ENCODE data around the gene UVSSA.
A peak's percentile ranks its signal among the peaks of the same experiment; 100 is the strongest.

UVSSA gene

GRCh38 chr4:1316537-1317168, 30.4 kb upstream of the UVSSA start:
- peaks cover 69% of the 10 kb centered on the region for H3K36me3 ChIP-seq
- no peak overlapping the region for H3K27ac ChIP-seq
- no peaks in the 10 kb centered on the region for H3K27me3 ChIP-seq (ENCODE audit: insufficient read depth, low read depth, severe bottlenecking)
- no peak overlapping the region for H3K4me3 ChIP-seq (ENCODE audit: low read depth, low read length)
- no peak for TF ChIP-seq CTCF (IDR thresholded peaks at IDR 0.05; ENCODE audit: low read depth, low read length)
- DNase-seq, result no peak
- H3K9me3 ChIP-seq (ENCODE audit: severe bottlenecking), result no peaks in the 10 kb centered on the region

GRCh38 chr4:1317177-1318045, 29.6 kb upstream of the UVSSA start:
- DNase-seq, result no peak
- Histone ChIP-seq H3K36me3 (peaks cover 70% of the 10 kb centered on the region), H3K27ac (no peak overlapping the region), H3K27me3 (ENCODE audit: insufficient read depth, low read depth, severe bottlenecking) (no peaks in the 10 kb centered on the region), H3K9me3 (ENCODE audit: severe bottlenecking) (no peaks in the 10 kb centered on the region), H3K4me3 (ENCODE audit: low read depth, low read length) (no peak overlapping the region)
- no peak for TF ChIP-seq CTCF (IDR thresholded peaks at IDR 0.05; ENCODE audit: low read depth, low read length)

GRCh38 chr4:1318046-1318375, 29.0 kb upstream of the UVSSA start:
- TF ChIP-seq CTCF (IDR thresholded peaks at IDR 0.05; ENCODE audit: low read depth, low read length), result no peak
- Histone ChIP-seq H3K4me3 (ENCODE audit: low read depth, low read length) (no peak overlapping the region), H3K27me3 (ENCODE audit: insufficient read depth, low read depth, severe bottlenecking) (no peaks in the 10 kb centered on the region), H3K36me3 (peaks cover 67% of the 10 kb centered on the region), H3K27ac (no peak overlapping the region), H3K9me3 (ENCODE audit: severe bottlenecking) (no peaks in the 10 kb centered on the region)
- DNase-seq, result no peak

GRCh38 chr4:1318488-1319213, 28.4 kb upstream of the UVSSA start:
- Histone ChIP-seq H3K27ac (no peak overlapping the region), H3K27me3 (ENCODE audit: insufficient read depth, low read depth, severe bottlenecking) (no peaks in the 10 kb centered on the region), H3K36me3 (peaks cover 67% of the 10 kb centered on the region), H3K4me3 (ENCODE audit: low read depth, low read length) (no peak overlapping the region), H3K9me3 (ENCODE audit: severe bottlenecking) (no peaks in the 10 kb centered on the region)
- peak; percentile 47 for DNase-seq
- peak; percentile 70 for TF ChIP-seq CTCF (IDR thresholded peaks at IDR 0.05; ENCODE audit: low read depth, low read length)

- Histone ChIP-seq H3K9me3 (ENCODE audit: severe bottlenecking) (no peaks in the 10 kb centered on the region), H3K36me3 (peaks cover 55% of the 10 kb centered on the region), H3K27me3 (ENCODE audit: insufficient read depth, low read depth, severe bottlenecking) (no peaks in the 10 kb centered on the region), H3K27ac (no peak overlapping the region), H3K4me3 (ENCODE audit: low read depth, low read length) (no peak overlapping the region)
- no peak for DNase-seq
- TF ChIP-seq CTCF (IDR thresholded peaks at IDR 0.05; ENCODE audit: low read depth, low read length), result no peak
Observed at GRCh38 chr4:1321486-1321885, 25.5 kb upstream of the UVSSA start.
